ENCODE data around the gene KAZN.

Gene KAZN

DNA sequence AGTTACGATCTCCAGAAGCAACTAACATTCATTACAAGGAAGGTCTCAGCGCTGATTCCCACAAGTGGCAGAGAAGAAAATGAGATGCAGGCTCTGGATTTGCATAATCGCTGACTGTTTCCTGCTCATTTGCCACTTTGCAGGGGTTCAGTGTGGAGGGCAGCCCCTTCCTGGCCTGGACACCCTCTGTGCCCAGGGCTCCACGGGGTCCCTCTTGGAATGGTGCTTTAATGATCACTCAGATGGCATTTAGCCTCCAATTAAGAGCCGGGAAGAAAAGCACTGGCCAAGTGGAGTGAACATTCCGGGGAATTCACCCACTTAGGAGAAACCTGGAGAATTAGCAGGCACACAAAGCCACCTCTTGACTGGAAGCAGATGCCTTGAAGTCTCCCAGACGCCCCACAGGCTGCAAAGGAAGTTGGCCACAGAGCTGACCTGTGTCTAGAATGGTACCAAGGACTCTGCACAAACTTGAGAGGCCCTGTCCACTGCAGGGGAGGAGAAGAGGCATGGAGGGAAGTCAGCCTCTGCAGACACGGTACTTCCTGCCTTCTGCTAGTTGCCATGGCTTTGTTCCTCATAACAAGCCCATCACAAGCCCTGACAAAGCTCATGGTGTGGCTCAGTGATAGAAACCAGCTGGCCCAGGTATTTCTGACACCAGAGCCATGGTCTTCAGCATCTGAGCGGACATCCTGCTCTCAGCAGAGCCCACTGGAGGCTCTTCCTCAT is 157.2 kb downstream of the KAZN start:
- H3K4me3 ChIP-seq (ENCODE audit: low read length), result 0 out of 2 replicates have a peak overlapping the region, but pooled peaks have one; percentile 2
- H3K9me2 ChIP-seq (replicated peaks; ENCODE audit: control insufficient read depth, low read length), result no peaks in the 10 kb centered on the region
- 0 out of 2 replicates have a peak overlapping the region, but pooled peaks have one; percentile 35 for H3K27ac ChIP-seq (ENCODE audit: low read depth, low read length)
- no peaks in the 10 kb centered on the region for H3K36me3 ChIP-seq (ENCODE audit: control insufficient read depth, low read length)
- no peaks in the 10 kb centered on the region for H3K27me3 ChIP-seq (ENCODE audit: control insufficient read depth, low read length)
- H3K4me2 ChIP-seq (ENCODE audit: low read length), result peak overlapping the region; percentile 32
- H4K20me1 ChIP-seq (ENCODE audit: control insufficient read depth, insufficient read depth, low read depth, low read length), result no peaks in the 10 kb centered on the region
- peaks cover 31% of the 10 kb centered on the region for H3K4me1 ChIP-seq (ENCODE audit: control insufficient read depth, low read length)
- H3F3A ChIP-seq (ENCODE audit: control insufficient read depth, insufficient read depth), result 0 out of 2 replicates have a peak, but pooled peaks cover 10% of the 10 kb centered on the region
- H3K9me3 ChIP-seq (ENCODE audit: control insufficient read depth, insufficient read depth, low read length), result no peaks in the 10 kb centered on the region
- TF ChIP-seq EZH2phosphoT487 (IDR thresholded peaks at IDR 0.05; ENCODE audit: borderline replicate concordance, low read length), result no peak
- TF ChIP-seq, protein P1, sequence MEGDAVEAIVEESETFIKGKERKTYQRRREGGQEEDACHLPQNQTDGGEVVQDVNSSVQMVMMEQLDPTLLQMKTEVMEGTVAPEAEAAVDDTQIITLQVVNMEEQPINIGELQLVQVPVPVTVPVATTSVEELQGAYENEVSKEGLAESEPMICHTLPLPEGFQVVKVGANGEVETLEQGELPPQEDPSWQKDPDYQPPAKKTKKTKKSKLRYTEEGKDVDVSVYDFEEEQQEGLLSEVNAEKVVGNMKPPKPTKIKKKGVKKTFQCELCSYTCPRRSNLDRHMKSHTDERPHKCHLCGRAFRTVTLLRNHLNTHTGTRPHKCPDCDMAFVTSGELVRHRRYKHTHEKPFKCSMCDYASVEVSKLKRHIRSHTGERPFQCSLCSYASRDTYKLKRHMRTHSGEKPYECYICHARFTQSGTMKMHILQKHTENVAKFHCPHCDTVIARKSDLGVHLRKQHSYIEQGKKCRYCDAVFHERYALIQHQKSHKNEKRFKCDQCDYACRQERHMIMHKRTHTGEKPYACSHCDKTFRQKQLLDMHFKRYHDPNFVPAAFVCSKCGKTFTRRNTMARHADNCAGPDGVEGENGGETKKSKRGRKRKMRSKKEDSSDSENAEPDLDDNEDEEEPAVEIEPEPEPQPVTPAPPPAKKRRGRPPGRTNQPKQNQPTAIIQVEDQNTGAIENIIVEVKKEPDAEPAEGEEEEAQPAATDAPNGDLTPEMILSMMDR (IDR thresholded peaks at IDR 0.05; ENCODE audit: low read depth, low read length, poor library complexity, severe bottlenecking), result no peak
- H3K79me2 ChIP-seq (ENCODE audit: control insufficient read depth, low read length), result no peaks in the 10 kb centered on the region

DNA sequence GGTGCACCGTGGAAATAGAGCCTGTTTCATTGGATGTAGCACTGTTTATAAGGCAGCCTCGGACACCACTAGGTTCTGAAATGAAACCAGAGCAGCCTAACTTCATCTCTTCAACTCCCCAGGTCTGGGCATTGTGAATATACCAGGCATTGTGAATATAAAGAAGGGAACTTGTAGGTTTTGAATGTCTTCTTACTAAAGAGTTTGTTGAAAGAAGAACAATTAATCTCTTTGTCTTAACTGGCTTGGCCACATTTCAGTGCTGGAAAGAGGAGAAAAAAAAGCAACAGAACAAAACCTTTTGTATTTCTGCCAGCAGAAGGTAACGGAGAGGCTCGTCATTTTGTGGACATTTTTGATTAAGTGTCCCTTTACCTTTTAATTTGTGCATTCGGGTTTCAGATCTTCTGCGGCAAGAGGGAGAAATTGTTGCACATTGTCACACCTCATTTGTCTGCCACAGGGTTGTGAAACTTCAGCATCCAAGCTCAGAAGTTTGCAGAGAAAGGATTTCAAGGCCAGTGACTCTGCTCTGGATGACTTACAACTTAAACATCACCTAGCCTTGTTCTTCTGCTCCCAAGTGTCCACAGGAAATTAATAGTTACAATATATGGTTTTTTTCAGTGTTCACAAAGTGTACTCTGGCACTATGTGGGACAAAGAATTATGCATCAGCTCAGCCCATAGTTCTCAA is 158.3 kb downstream of the KAZN start:
- no peaks in the 10 kb centered on the region for H3K9me2 ChIP-seq (replicated peaks; ENCODE audit: control insufficient read depth, low read length)
- H3K27ac ChIP-seq (ENCODE audit: low read depth, low read length), result peak overlapping the region; percentile 35
- TF ChIP-seq EZH2phosphoT487 (IDR thresholded peaks at IDR 0.05; ENCODE audit: borderline replicate concordance, low read length), result no peak
- TF ChIP-seq, protein P1 (IDR thresholded peaks at IDR 0.05; ENCODE audit: low read depth, low read length, poor library complexity, severe bottlenecking), result no peak
- 0 out of 2 replicates have a peak overlapping the region, but pooled peaks have one; percentile 2 for H3K4me3 ChIP-seq (ENCODE audit: low read length)
- peaks cover 40% of the 10 kb centered on the region for H3K4me1 ChIP-seq (ENCODE audit: control insufficient read depth, low read length)
- H3K9me3 ChIP-seq (ENCODE audit: control insufficient read depth, insufficient read depth, low read length), result no peaks in the 10 kb centered on the region
- H4K20me1 ChIP-seq (ENCODE audit: control insufficient read depth, insufficient read depth, low read depth, low read length), result no peaks in the 10 kb centered on the region
- no peaks in the 10 kb centered on the region for H3K36me3 ChIP-seq (ENCODE audit: control insufficient read depth, low read length)
- H3F3A ChIP-seq (ENCODE audit: control insufficient read depth, insufficient read depth), result 0 out of 2 replicates have a peak, but pooled peaks cover 10% of the 10 kb centered on the region
- H3K27me3 ChIP-seq (ENCODE audit: control insufficient read depth, low read length), result 0 out of 2 replicates have a peak, but pooled peaks cover 3% of the 10 kb centered on the region
- H3K4me2 ChIP-seq (ENCODE audit: low read length), result peak overlapping the region; percentile 32
- no peaks in the 10 kb centered on the region for H3K79me2 ChIP-seq (ENCODE audit: control insufficient read depth, low read length)

DNA sequence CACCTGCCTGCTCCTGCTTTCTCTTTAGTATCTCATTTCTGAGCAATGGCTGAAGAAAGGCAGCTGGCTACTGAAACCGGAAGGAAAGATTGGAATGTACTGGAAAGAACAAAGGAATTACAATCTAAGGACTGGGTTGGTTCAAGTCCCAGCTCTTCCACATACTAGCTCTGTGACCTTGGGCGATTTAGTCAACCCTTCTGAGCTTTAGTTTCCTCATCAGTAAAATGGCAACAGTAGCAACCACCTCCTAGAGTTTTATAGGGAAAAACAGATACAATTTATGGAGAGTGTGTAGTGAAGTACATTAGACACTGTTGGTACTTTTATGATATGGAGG is 158.8 kb downstream of the KAZN start:
- no peak overlapping the region for H3K4me3 ChIP-seq (ENCODE audit: low read length)
- no peaks in the 10 kb centered on the region for H3K9me2 ChIP-seq (replicated peaks; ENCODE audit: control insufficient read depth, low read length)
- H3K9me3 ChIP-seq (ENCODE audit: control insufficient read depth, insufficient read depth, low read length), result no peaks in the 10 kb centered on the region
- peaks cover 45% of the 10 kb centered on the region for H3K4me1 ChIP-seq (ENCODE audit: control insufficient read depth, low read length)
- peak overlapping the region; percentile 35 for H3K27ac ChIP-seq (ENCODE audit: low read depth, low read length)
- H4K20me1 ChIP-seq (ENCODE audit: control insufficient read depth, insufficient read depth, low read depth, low read length), result no peaks in the 10 kb centered on the region
- 0 out of 2 replicates have a peak, but pooled peaks cover 10% of the 10 kb centered on the region for H3F3A ChIP-seq (ENCODE audit: control insufficient read depth, insufficient read depth)
- H3K79me2 ChIP-seq (ENCODE audit: control insufficient read depth, low read length), result no peaks in the 10 kb centered on the region
- TF ChIP-seq, protein P1 (IDR thresholded peaks at IDR 0.05; ENCODE audit: low read depth, low read length, poor library complexity, severe bottlenecking), result no peak
- TF ChIP-seq EZH2phosphoT487 (IDR thresholded peaks at IDR 0.05; ENCODE audit: borderline replicate concordance, low read length), result no peak
- 0 out of 2 replicates have a peak, but pooled peaks cover 3% of the 10 kb centered on the region for H3K27me3 ChIP-seq (ENCODE audit: control insufficient read depth, low read length)
- peak overlapping the region; percentile 32 for H3K4me2 ChIP-seq (ENCODE audit: low read length)
- no peaks in the 10 kb centered on the region for H3K36me3 ChIP-seq (ENCODE audit: control insufficient read depth, low read length)
